GM13976 (cell line): ENCODE measurements around the gene LENG9.
"Not testable (repeated sequence)": the region's sequence is repeated elsewhere in the genome, so short reads cannot be mapped to it uniquely, and the experiment has no call there.

Experiments
- DNase-seq: peaks from one replicate; pipeline ENCODE4 v3.0.0; 2012; ENCODE audit warnings: low spot score
- in situ Hi-C: fragments of 300-500 bp; cut with MboI; formaldehyde crosslinking; loops from one replicate; pipeline ENCODE4 v1.12.0; 2022; ENCODE audit warnings: low sequenced_read_pairs, mixed read lengths, inconsistent platforms; ENCODE audit not compliant: unreplicated experiment
- TF ChIP-seq, protein P1 (sequence below): IDR thresholded peaks from 2 replicates; pipeline ENCODE4 v1.5.1; 2012; ENCODE audit warnings: borderline replicate concordance, mild to moderate bottlenecking; ENCODE audit not compliant: insufficient read depth; ENCODE audit errors: extremely low read depth, missing control alignments, control extremely low read depth

The LENG9 gene

DNA sequence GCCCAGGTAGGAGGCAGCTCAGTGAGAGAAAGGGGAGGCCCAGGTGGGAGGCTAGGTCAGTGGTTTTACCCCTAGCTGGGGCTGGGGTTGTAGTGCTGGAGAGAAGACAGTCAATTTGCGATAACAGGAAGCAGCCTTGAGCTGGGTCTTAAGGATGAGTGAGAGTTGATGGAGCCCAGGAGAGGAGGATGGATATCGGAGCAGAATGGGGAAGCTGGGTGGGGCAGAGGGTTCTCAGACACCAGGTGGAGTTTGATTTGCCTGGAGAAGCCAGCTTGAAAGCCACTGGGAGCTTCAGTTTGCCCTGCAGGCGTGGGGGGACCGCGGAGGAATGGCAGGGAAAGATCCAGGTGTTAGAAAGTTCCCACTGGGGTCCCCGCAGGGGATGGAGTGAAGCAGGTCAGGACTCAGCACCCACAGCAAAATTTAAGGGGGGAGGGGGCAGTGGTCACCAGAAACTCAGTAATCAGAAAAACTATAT, 10.4 kb upstream of the LENG9 start:
- peak; percentile 6 for DNase-seq
- TF ChIP-seq, protein P1, sequence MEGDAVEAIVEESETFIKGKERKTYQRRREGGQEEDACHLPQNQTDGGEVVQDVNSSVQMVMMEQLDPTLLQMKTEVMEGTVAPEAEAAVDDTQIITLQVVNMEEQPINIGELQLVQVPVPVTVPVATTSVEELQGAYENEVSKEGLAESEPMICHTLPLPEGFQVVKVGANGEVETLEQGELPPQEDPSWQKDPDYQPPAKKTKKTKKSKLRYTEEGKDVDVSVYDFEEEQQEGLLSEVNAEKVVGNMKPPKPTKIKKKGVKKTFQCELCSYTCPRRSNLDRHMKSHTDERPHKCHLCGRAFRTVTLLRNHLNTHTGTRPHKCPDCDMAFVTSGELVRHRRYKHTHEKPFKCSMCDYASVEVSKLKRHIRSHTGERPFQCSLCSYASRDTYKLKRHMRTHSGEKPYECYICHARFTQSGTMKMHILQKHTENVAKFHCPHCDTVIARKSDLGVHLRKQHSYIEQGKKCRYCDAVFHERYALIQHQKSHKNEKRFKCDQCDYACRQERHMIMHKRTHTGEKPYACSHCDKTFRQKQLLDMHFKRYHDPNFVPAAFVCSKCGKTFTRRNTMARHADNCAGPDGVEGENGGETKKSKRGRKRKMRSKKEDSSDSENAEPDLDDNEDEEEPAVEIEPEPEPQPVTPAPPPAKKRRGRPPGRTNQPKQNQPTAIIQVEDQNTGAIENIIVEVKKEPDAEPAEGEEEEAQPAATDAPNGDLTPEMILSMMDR: no peak
- in situ Hi-C loops: no loop called here

DNA sequence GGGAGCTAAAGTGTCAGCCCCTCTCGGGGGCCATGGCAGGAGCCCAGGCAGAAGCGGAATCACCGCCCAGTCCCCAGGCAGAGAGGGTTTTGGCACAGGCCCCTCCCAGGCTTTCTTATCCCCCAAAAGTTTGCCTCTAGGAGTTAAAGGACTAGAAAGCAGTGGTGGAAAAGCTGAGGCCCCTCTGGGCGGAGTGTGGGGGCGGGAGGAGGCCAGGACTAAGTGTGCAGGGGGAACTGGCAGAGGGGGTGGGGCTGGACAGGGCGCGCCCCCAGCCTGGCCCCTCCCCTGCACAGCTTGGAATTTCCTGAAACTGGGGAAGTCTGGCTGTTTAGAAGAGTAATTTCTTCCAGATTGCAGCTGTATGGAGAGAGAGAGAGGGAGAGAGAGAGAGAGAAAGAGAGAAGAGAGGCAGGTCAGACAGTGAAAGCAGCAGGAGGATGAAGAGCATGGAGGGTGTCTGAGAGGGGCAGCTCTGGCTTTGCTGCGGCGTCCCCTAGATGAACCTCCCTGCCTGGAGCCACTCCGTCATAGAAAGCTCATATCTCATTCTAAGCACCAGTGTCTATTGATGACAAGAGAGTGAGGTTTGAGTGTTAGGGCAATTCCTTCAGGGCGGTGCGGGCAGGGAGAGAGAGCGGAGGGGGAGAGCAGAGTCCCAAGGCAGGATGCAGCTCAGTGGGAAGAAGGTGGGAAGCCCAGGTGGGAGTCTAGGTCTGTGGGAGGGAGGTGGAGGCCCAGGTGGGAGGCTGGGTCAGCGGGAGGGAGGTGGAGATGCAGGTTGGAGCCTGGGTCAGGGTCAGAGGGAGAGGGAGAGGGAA, 9.7 kb upstream of the LENG9 start, which contains the start of gene CDC42EP5:
Gene CDC42EP5 (minus strand): TSS at position 226 of the 821 bp plus-strand sequence. CDS start 7,749 bp downstream, outside the sequence.
- TF ChIP-seq, protein P1: no peak
- in situ Hi-C loops: no loop called here
- DNase-seq: peak; percentile 48

DNA sequence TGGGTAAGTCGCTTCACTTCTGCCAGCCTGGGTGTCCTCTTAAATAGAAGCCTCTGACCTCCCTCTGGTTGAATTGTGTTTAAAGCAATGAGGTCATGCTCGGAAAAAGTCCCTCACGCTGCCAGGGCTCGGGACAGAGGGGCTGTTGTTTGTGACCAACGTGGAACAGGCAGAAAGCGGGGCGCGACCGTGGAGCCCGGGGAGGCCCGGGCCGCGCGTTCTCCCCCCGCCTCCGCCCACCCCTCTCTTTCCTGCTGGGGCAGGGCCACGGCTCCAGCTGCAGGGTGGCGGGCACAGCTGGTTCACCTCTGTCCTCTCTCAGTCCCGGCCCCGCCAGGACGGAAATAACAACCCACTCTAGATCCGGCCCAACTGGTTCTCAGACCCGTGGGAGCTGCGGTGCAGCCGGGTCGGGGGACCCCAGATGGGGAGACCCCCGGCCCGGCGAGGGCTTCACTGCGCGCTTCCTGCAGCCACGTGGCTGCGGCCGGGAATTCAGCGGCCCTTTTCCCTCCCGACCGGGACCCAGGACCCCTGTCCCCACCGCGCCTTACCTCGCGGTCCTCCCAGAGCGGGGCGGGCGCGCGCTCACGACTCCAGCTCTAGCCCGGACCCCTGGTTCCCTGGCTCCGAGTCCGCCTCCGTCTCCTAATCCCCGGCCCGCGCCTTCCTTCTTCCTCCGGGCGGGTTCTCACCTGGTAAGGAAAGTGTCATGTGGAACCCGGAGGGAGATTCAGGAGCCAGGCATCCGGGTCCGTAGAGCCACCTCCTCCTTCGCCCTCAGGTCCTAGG, 7.6 kb upstream of the LENG9 start:
- TF ChIP-seq, protein P1: no peak

DNA sequence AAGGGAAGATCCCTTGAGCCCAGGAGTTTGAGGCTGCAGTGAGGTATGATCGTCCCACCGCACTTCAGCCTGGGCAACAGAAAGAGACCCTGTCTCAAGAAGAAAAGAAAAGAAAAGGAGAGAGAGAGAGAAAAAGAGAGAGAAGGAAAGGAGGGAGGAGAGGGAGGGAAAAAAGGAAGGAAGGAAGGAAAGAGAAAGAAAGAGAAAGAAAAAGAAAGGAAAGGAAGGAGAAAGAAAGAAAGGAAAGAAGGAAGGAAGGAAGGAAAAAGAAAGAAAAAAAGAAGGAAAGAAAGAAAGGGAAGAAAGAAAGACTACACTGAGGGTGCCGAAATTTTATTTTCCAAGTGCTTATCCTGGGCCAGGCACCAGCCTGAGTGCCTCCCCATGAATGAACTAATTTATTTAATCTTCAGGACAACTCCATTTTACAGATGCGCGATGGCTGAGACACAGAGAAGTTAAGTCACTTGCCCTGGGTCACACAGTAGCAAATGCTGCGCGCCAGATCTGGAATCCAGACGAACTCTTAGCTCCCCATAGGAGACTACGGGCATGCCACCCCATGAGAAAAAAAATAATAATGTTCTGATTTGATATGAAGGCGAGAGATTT, 6.8 kb upstream of the LENG9 start:
- TF ChIP-seq, protein P1: no peak
- DNase-seq: no peak
- in situ Hi-C loops: no loop called here

More for the DNA sequence above, 7.6 kb upstream of the LENG9 start:
- peak; percentile 62 for DNase-seq
- in situ Hi-C loops: no loop called here

DNA sequence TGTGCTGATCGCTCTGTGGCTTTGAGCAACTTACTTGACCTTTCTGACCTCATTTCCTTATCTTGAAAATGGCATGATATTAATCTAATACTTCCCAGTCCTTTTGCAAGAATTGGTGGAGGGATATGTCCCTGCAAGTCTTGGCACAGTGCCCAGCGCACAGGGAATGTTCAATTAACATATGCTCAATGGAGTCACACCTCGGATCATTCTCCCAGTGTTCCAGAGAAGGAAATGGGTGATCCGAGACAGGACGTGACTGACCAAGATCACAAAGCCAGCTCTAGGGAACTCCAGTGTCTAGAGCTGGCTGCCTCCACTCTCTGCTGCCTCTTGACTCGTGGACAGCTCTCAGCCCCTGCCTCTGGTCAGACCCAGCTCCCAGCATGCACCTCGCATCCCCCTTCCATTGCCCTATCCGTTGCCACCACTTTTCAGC, 5.9 kb upstream of the LENG9 start:
- TF ChIP-seq, protein P1: no peak
- in situ Hi-C loops: no loop called here
- no peak for DNase-seq

DNA sequence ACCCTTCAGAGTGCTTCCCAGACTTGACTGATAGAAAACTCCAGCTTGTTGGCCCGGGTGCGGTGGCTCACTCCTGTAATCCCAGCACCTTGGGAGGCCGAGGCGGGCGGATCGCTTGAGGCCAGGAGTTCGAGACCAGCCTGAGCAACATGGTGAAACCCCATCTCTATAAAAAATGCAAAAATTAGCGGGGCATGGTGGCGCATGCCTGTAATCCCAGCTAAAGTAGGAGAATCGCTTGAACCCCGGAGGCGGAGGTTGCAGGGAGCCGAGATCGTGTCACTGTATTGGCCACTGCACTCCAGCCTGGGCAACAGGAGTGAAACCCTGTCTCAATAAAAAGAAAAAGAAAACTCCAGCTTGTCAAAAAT, 2.5 kb upstream of the LENG9 start:
- in situ Hi-C loops, DNase-seq: not testable (repeated sequence)
